HL-60 (cell line): ENCODE results near the gene PLCG1.

Experiments used
- CTCF ChIP-seq: IDR thresholded peaks from one replicate; pipeline ENCODE4 v1.5.1; 2011; ENCODE audit warnings: low read length, control low read depth, inconsistent platforms; ENCODE audit not compliant: insufficient read depth
- GABPA ChIP-seq: IDR thresholded peaks from 2 replicates; pipeline ENCODE4 v1.6.1; 2012; ENCODE audit warnings: low read depth
- POLR2AphosphoS5 ChIP-seq: IDR thresholded peaks from 2 replicates; pipeline ENCODE4 v1.6.1; 2012; ENCODE audit warnings: low read depth
- SPI1 ChIP-seq: IDR thresholded peaks from 2 replicates; pipeline ENCODE4 v1.6.1; 2012; ENCODE audit warnings: low read depth, mild to moderate bottlenecking, borderline replicate concordance
- TF ChIP-seq, protein P1 (sequence below): IDR thresholded peaks from 2 replicates; pipeline ENCODE4 v1.6.1; 2012; ENCODE audit warnings: low read depth; ENCODE audit not compliant: insufficient replicate concordance

DNA sequence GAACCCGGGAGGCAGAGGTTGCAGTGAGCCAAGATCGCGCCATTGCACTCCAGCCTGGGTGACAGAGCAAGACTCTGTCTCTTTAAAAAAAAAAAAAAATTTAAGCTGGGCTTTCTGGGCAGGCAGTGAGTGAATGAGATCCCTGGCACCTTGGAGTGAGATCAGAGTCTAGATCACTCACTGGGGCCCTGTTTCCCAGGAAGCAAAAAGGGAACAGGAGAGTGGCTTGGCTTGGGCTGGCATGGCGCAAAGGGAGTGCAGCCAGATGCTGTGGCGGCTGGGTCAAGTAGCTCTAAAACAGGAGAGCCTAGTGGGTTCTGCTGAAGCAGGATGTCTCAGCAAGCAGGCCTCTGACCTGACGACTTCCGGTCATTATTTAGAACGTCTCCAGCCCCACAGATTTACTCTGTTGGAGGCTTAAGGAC is 10.4 kb downstream of the PLCG1 start:
- TF ChIP-seq CTCF (no peak), SPI1 (no peak), POLR2AphosphoS5 (no peak), GABPA (no peak)
- TF ChIP-seq, protein P1, sequence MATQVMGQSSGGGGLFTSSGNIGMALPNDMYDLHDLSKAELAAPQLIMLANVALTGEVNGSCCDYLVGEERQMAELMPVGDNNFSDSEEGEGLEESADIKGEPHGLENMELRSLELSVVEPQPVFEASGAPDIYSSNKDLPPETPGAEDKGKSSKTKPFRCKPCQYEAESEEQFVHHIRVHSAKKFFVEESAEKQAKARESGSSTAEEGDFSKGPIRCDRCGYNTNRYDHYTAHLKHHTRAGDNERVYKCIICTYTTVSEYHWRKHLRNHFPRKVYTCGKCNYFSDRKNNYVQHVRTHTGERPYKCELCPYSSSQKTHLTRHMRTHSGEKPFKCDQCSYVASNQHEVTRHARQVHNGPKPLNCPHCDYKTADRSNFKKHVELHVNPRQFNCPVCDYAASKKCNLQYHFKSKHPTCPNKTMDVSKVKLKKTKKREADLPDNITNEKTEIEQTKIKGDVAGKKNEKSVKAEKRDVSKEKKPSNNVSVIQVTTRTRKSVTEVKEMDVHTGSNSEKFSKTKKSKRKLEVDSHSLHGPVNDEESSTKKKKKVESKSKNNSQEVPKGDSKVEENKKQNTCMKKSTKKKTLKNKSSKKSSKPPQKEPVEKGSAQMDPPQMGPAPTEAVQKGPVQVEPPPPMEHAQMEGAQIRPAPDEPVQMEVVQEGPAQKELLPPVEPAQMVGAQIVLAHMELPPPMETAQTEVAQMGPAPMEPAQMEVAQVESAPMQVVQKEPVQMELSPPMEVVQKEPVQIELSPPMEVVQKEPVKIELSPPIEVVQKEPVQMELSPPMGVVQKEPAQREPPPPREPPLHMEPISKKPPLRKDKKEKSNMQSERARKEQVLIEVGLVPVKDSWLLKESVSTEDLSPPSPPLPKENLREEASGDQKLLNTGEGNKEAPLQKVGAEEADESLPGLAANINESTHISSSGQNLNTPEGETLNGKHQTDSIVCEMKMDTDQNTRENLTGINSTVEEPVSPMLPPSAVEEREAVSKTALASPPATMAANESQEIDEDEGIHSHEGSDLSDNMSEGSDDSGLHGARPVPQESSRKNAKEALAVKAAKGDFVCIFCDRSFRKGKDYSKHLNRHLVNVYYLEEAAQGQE, result no peak
